Measurements from ENCODE around the gene ASTN2.

GRCh38 chr9:117276444-117276843 lies 138.4 kb downstream of the ASTN2 start:
- TF ChIP-seq CTCF (IDR thresholded peaks at IDR 0.05 in 8 of 11, conservative IDR thresholded peaks at IDR 0.05 in 3 of 11), result no peak
- TF ChIP-seq POLR2A (IDR thresholded peaks at IDR 0.05), result no peak

Measured in spleen (tissue), 7 donors.